GM12878 (cell line): ENCODE measurements around the gene SSPN. TPM values are rescaled to one million over a fixed set of nuclear protein-coding genes. Genes with fewer than 3 reads are reported as not detected.

Experiments used
- ATAC-seq: fragments of 200-7000 bp; cut with Tn5 transposase; 3 replicates; pipeline ENCODE4 v1.9.1; 2020; ENCODE audit warnings: mild to moderate bottlenecking, moderate library complexity
- BruUV-seq: library from RNA; stranded (reverse); fragments of 400-500 nt; replicated peaks from 2 replicates; lab custom pipeline; 2021; lab: Mats Ljungman, UMichigan
- CTCF ChIA-PET: fragments of 300-600 bp; sonication (Branson Sonifier 250); formaldehyde crosslinking; extraction: SDS; loops from one replicate; lab custom pipeline; 2021; ENCODE audit warnings: inconsistent platforms; lab: Yijun Ruan, JAX
- POLR2A ChIA-PET: fragments of 350-600 bp; formaldehyde crosslinking; extraction: SDS; loops from one replicate; lab custom pipeline; 2021; ENCODE audit warnings: inconsistent platforms; lab: Charles Lee
- RAD21 ChIA-PET: fragments of 300-600 bp; sonication (Branson Sonifier 250); formaldehyde crosslinking; loops from one replicate; lab custom pipeline; 2023; ENCODE audit warnings: antibody characterized with exemption; ENCODE audit not compliant: unreplicated experiment; lab: Charles Lee
- SMC1A ChIA-PET: fragments of 300-600 bp; sonication (Branson Sonifier 250); formaldehyde crosslinking; loops from one replicate; lab custom pipeline; 2023; ENCODE audit not compliant: unreplicated experiment, uncharacterized antibody; lab: Charles Lee
- DNase-seq: peaks from one replicate; pipeline ENCODE4 v3.0.0-alpha.2; 2011; ENCODE audit warnings: low read depth, low spot score
- FAIRE-seq: peaks from 3 replicates; lab custom pipeline; 2011; peaks lifted over from hg19 to GRCh38; lab: Jason Lieb, UNC
- H2AFZ ChIP-seq: 2 replicates; pipeline ENCODE4 v1.6.0; 2011; ENCODE audit warnings: low read depth, low read length, control low read depth; ENCODE audit not compliant: control insufficient read depth
- H3K27ac ChIP-seq: 2 replicates; pipeline ENCODE4 v1.5.1; 2011; ENCODE audit warnings: control low read depth; ENCODE audit not compliant: control insufficient read depth, insufficient read depth
- H3K27me3 ChIP-seq, 2 experiments: replicated peaks in 1 of 2; 2 replicates each; pipeline versions ENCODE4 v1.6.0 to v1.6.1; 2011; ENCODE audit warnings: low read length in 1 of 2; ENCODE audit not compliant: control insufficient read depth in 2 of 2, insufficient read depth in 2 of 2
- H3K36me3 ChIP-seq, 2 experiments: 2 replicates each; pipeline ENCODE4 v1.5.1; 2011; ENCODE audit warnings: low read length in 1 of 2; ENCODE audit not compliant: control insufficient read depth in 2 of 2, insufficient read depth in 2 of 2
- H3K4me1 ChIP-seq: 2 replicates; pipeline ENCODE4 v1.6.1; 2011; ENCODE audit warnings: mild to moderate bottlenecking, low read length, moderate library complexity, mixed read lengths; ENCODE audit not compliant: control insufficient read depth, insufficient read depth
- H3K4me2 ChIP-seq: 2 replicates; pipeline ENCODE4 v1.6.0; 2011; ENCODE audit warnings: control low read depth; ENCODE audit not compliant: control insufficient read depth, insufficient read depth
- H3K4me3 ChIP-seq: fragments of 200-600 bp; sonication (generic); 2 replicates; pipeline ENCODE4 v1.5.1; 2016
- H3K79me2 ChIP-seq: 2 replicates; pipeline ENCODE4 v1.6.0; 2011; ENCODE audit warnings: low read length; ENCODE audit not compliant: control insufficient read depth, insufficient read depth
- H3K9ac ChIP-seq: 2 replicates; pipeline ENCODE4 v1.8.0; 2011; ENCODE audit warnings: low read length, control low read depth, mixed read lengths; ENCODE audit not compliant: control insufficient read depth, insufficient read depth
- H3K9me3 ChIP-seq: replicated peaks from 3 replicates; pipeline ENCODE4 v1.5.1; 2011; ENCODE audit warnings: mild to moderate bottlenecking, low read length; ENCODE audit not compliant: control insufficient read depth, insufficient read depth
- H4K20me1 ChIP-seq: 2 replicates; pipeline ENCODE4 v1.6.0; 2011; ENCODE audit not compliant: control insufficient read depth, insufficient read depth
- BCL11A ChIP-seq: IDR thresholded peaks from 2 replicates; pipeline ENCODE4 v1.6.1; 2011; ENCODE audit warnings: low read depth, low read length
- BRCA1 ChIP-seq: IDR thresholded peaks from 2 replicates; pipeline ENCODE4 v1.6.1; 2011; ENCODE audit warnings: low read depth, low read length, improper control_type of control experiment
- CHD4 ChIP-seq: fragments of 200-600 bp; sonication (generic); IDR thresholded peaks from 2 replicates; pipeline ENCODE4 v1.6.1; 2016; ENCODE audit warnings: mild to moderate bottlenecking
- CREB1 ChIP-seq: IDR thresholded peaks from 2 replicates; pipeline ENCODE4 v1.6.1; 2012; ENCODE audit warnings: low read depth, mild to moderate bottlenecking, inconsistent platforms
- MXI1 ChIP-seq: fragments of 150-350 bp; IDR thresholded peaks from 2 replicates; pipeline ENCODE4 v1.6.1; 2011; ENCODE audit warnings: low read depth, mild to moderate bottlenecking, inconsistent platforms, low read length, improper control_type of control experiment
- NRF1 ChIP-seq: conservative IDR thresholded peaks from 2 replicates; pipeline ENCODE4 v1.6.1; 2011; ENCODE audit warnings: mild to moderate bottlenecking, low read depth, low read length, improper control_type of control experiment
- POU2F2 ChIP-seq: IDR thresholded peaks from 3 replicates; pipeline ENCODE4 v1.6.1; 2011; ENCODE audit warnings: low read depth, mild to moderate bottlenecking, low read length, borderline replicate concordance
- RB1 ChIP-seq: fragments of 450-650 bp; formaldehyde crosslinking; IDR thresholded peaks from 2 replicates; pipeline ENCODE4 v1.6.1; 2017; ENCODE audit warnings: mild to moderate bottlenecking, borderline replicate concordance
- SREBF1 ChIP-seq: IDR thresholded peaks from 2 replicates; pipeline ENCODE4 v1.6.1; 2012; ENCODE audit warnings: mild to moderate bottlenecking, low read length
- YY1 ChIP-seq: IDR thresholded peaks from 2 replicates; pipeline ENCODE4 v1.6.1; 2011; ENCODE audit warnings: low read depth, mild to moderate bottlenecking, low read length
- WGBS: methylation state at CpG from one replicate; pipeline ENCODE4 v1.1.6; 2016; ENCODE audit warnings: low lambda C conversion rate; ENCODE audit not compliant: insufficient replicate concordance, insufficient coverage; ENCODE audit errors: missing lambda C conversion rate; 5-methylcytosine and 5-hydroxymethylcytosine counted together
- in situ Hi-C: fragments of 300-500 bp; cut with MboI; formaldehyde crosslinking; loops from 9 replicates; pipeline ENCODE4 v1.14.3; 2018; ENCODE audit warnings: mixed read lengths
- intact Hi-C: fragments of 100-400 bp; cut with micrococcal nuclease; formaldehyde crosslinking; loops from one replicate; pipeline ENCODE4 v1.14.2; 2022; ENCODE audit not compliant: unreplicated experiment
- polyA plus RNA-seq, 11 experiments: library from polyadenylated mRNA; depleted of rRNA in 4 of 11; unstranded in 6 of 11; stranded (reverse) in 5 of 11; fragments of >200 nt; fragmentation: Nextera tagmentation in 4 of 11; fragmentation: Illumina TruSeq in 1 of 11; extraction: Ambion mirVana in 4 of 11; extraction: Trizol in 1 of 11; gene quantifications; 1 replicate in 1 of 11; 2 replicates in 10 of 11; pipeline versions ENCODE4 v1.2.1 to v1.2.3, GENCODE V29; 2011 to 2016; ENCODE audit warnings: inconsistent platforms in 2 of 11, missing spikeins in 2 of 11, low read depth in 1 of 11
- total RNA-seq, 4 experiments: library from RNA; depleted of rRNA in 3 of 4; stranded (reverse); fragments of >200 nt in 3 of 4; fragmentation: Illumina TruSeq in 1 of 4; extraction: Trizol in 1 of 4; gene quantifications; 2 replicates each; pipeline versions ENCODE4 v1.2.1 to v1.2.3, GENCODE V29; 2013 to 2021
- TF ChIP-seq, protein P1 (sequence below): fragments of 450-650 bp; IDR thresholded peaks from 2 replicates; pipeline ENCODE4 v1.6.1; 2017; ENCODE audit warnings: mild to moderate bottlenecking
- TF ChIP-seq, protein P2 (sequence below): IDR thresholded peaks from 2 replicates; pipeline ENCODE4 v1.6.1; 2012; ENCODE audit warnings: low read depth, low read length, improper control_type of control experiment

Gene SSPN
- total and polyA plus RNA-seq, 10 of the 15 experiments (the other 5 are each of a cell fraction or from before 2014, with no cell fraction given) = 0.04 to 0.41 (median 0.28) TPM; not detected in 5

DNA sequence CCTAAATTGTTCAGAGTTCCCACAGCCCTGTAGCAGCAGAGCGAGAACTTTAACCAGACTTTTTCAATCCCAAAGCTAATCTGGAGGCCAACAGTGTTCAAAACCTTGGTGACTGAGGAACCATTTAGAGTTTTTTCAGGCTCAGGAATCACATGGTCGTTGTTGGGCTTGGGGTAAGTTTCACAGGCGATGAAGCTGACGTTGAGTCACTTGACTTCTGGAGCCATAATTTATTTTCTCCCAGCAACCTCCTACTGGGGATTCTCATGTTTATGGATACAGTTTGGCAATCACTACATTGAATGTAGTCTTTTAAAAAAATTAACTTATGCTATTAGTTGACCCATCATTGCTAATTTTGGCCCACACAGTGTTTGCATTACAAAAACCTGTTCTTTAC lies 34.5 kb downstream of the SSPN start:
- in situ Hi-C loops (no loop called here), intact Hi-C loops (no loop called here)
- FAIRE-seq (no peak), ATAC-seq (no peak), DNase-seq (no peak)
- no peak overlapping the region for H3K9ac ChIP-seq
- CTCF ChIA-PET = interaction anchor here (0.6 to 1.4 kb wide), 2 partner anchors 8 to 283 kb away, joined by 3 read pairs; no protein-coding TSS in a partner anchor
- TF ChIP-seq NRF1 (no peak), YY1 (no peak), BRCA1 (no peak), RB1 (no peak), BCL11A (no peak), POU2F2 (no peak), CREB1 (no peak), SREBF1 (no peak), CHD4 (no peak), MXI1 (no peak)
- TF ChIP-seq, protein P1, sequence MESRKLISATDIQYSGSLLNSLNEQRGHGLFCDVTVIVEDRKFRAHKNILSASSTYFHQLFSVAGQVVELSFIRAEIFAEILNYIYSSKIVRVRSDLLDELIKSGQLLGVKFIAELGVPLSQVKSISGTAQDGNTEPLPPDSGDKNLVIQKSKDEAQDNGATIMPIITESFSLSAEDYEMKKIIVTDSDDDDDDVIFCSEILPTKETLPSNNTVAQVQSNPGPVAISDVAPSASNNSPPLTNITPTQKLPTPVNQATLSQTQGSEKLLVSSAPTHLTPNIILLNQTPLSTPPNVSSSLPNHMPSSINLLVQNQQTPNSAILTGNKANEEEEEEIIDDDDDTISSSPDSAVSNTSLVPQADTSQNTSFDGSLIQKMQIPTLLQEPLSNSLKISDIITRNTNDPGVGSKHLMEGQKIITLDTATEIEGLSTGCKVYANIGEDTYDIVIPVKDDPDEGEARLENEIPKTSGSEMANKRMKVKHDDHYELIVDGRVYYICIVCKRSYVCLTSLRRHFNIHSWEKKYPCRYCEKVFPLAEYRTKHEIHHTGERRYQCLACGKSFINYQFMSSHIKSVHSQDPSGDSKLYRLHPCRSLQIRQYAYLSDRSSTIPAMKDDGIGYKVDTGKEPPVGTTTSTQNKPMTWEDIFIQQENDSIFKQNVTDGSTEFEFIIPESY = no peak
- TF ChIP-seq, protein P2, sequence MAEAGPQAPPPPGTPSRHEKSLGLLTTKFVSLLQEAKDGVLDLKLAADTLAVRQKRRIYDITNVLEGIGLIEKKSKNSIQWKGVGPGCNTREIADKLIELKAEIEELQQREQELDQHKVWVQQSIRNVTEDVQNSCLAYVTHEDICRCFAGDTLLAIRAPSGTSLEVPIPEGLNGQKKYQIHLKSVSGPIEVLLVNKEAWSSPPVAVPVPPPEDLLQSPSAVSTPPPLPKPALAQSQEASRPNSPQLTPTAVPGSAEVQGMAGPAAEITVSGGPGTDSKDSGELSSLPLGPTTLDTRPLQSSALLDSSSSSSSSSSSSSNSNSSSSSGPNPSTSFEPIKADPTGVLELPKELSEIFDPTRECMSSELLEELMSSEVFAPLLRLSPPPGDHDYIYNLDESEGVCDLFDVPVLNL = no peak
- no peaks in the 10 kb centered on the region for H3K36me3 ChIP-seq
- no peak overlapping the region for H3K4me2 ChIP-seq
- H2AFZ ChIP-seq = no peak overlapping the region
- no peak overlapping the region for H3K4me3 ChIP-seq
- H3K4me1 ChIP-seq = no peaks in the 10 kb centered on the region
- RAD21 ChIA-PET = no interaction called here
- no peak overlapping the region for H3K27ac ChIP-seq
- H3K79me2 ChIP-seq = no peaks in the 10 kb centered on the region
- H4K20me1 ChIP-seq = no peaks in the 10 kb centered on the region
- no TSS peak for BruUV-seq
- peaks cover 4 to 7% of the 10 kb centered on the region in 2 experiments; a peak in 2 of 4 replicates for H3K27me3 ChIP-seq
- H3K9me3 ChIP-seq = no peaks in the 10 kb centered on the region
- SMC1A ChIA-PET = interaction anchor here (0.6 to 2.1 kb wide), 7 partner anchors 10 to 125 kb away, joined by 3 to 12 read pairs (median 3); no protein-coding TSS in a partner anchor
- POLR2A ChIA-PET = interaction anchor here (1.1 kb wide), 1 partner anchor 10 kb away, joined by 3 read pairs; no protein-coding TSS in a partner anchor
- WGBS = 79% methylated on average over 4 of the region's 4 CpGs
